Kidney epithelial cell (primary cell): ENCODE results near the gene KCNJ3. TPM values are rescaled to one million over a fixed set of nuclear protein-coding genes. Genes with fewer than 3 reads are reported as not detected.

Experiments used
- DNase-seq: peaks from one replicate; pipeline ENCODE4 v3.0.0-alpha.2; 2010; ENCODE audit warnings: low read depth
- H3K27me3 ChIP-seq: 2 replicates; pipeline ENCODE4 v1.6.0; 2011; ENCODE audit warnings: low read length; ENCODE audit not compliant: control insufficient read depth, insufficient read depth
- H3K36me3 ChIP-seq: 2 replicates; pipeline ENCODE4 v1.5.1; 2011; ENCODE audit warnings: low read length; ENCODE audit not compliant: control insufficient read depth, insufficient read depth
- H3K4me3 ChIP-seq: 2 replicates; pipeline ENCODE4 v1.5.1; 2011; ENCODE audit warnings: low read depth, mild to moderate bottlenecking, control low read depth, low read length
- total RNA-seq: library from RNA; depleted of rRNA; stranded (reverse); fragments of >200 nt; gene quantifications from 2 replicates; pipeline ENCODE4 v1.2.3, GENCODE V29; 2015
- TF ChIP-seq, protein P1 (sequence below): IDR thresholded peaks from 2 replicates; pipeline ENCODE4 v1.5.1; 2011; ENCODE audit warnings: mild to moderate bottlenecking, moderate library complexity, low read length, control low read depth, inconsistent platforms; ENCODE audit not compliant: insufficient read depth, poor library complexity, severe bottlenecking

KCNJ3 gene
- total RNA-seq, 1 donor from 2014 or later: not detected

DNA sequence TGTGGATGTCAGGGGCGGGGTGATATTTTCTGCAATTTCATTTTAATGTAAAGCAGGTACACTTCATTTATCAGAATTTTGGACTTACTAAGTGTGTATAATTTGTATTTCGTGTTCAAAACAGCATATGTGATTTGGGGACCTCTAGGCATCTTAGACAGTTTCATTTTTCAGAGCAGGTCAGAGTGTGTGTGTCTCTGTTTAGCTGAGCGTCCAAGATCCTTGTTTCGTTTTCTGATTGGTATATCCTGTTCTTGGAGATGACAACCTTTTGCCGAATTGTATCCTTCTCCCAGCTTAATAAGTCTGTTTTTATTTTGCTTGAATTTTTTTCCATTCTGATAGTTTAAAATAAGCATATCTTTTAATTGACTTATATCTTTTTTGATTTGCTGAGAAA, 128.3 kb downstream of the KCNJ3 start:
- DNase-seq: no peak
- Histone ChIP-seq H3K27me3 (no peaks in the 10 kb centered on the region), H3K4me3 (no peak overlapping the region), H3K36me3 (no peaks in the 10 kb centered on the region)
- TF ChIP-seq, protein P1, sequence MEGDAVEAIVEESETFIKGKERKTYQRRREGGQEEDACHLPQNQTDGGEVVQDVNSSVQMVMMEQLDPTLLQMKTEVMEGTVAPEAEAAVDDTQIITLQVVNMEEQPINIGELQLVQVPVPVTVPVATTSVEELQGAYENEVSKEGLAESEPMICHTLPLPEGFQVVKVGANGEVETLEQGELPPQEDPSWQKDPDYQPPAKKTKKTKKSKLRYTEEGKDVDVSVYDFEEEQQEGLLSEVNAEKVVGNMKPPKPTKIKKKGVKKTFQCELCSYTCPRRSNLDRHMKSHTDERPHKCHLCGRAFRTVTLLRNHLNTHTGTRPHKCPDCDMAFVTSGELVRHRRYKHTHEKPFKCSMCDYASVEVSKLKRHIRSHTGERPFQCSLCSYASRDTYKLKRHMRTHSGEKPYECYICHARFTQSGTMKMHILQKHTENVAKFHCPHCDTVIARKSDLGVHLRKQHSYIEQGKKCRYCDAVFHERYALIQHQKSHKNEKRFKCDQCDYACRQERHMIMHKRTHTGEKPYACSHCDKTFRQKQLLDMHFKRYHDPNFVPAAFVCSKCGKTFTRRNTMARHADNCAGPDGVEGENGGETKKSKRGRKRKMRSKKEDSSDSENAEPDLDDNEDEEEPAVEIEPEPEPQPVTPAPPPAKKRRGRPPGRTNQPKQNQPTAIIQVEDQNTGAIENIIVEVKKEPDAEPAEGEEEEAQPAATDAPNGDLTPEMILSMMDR: no peak

DNA sequence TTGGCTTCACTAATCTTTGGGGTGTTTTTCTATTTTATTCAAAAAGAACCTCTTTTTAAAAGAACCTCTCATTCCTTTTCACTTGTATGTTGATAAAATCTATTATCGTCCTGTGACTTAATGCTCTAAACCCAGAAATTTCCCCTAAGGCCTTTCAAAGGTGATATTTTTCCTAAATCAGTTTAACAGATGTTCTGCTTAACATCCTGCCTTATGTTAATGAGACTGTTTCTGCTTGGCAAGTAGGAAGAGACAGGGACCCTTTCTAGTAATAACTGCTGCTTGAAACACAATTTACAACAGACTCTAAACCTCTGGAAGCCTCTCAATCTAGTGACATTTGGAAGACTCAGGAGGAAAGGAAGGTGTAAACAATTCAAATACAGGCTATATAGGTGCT, 128.8 kb downstream of the KCNJ3 start:
- TF ChIP-seq, protein P1: no peak
- H3K4me3 ChIP-seq: no peak overlapping the region
- no peak for DNase-seq
- no peaks in the 10 kb centered on the region for H3K27me3 ChIP-seq
- H3K36me3 ChIP-seq: no peaks in the 10 kb centered on the region

DNA sequence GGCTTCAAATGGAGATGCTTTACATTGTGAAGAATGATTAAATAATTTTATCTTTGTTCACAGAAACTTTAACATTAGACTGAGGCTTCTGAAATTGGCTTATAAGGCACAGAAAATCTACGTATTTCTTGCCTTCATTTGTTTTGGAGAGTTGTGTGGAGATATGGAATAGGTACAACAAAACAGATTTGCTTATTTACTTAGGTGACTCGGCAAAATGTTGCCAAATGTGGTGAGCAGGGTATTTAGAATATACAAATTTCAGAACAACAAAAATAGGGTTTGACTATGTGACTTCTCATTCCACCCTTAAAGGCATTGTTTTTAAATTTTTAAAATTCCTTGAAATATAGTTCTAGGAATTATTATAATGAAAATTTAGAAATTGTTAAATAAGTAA, 134.2 kb downstream of the KCNJ3 start:
- no peak overlapping the region for H3K4me3 ChIP-seq
- TF ChIP-seq, protein P1: no peak
- no peak for DNase-seq
- H3K36me3 ChIP-seq: no peaks in the 10 kb centered on the region
- no peaks in the 10 kb centered on the region for H3K27me3 ChIP-seq

DNA sequence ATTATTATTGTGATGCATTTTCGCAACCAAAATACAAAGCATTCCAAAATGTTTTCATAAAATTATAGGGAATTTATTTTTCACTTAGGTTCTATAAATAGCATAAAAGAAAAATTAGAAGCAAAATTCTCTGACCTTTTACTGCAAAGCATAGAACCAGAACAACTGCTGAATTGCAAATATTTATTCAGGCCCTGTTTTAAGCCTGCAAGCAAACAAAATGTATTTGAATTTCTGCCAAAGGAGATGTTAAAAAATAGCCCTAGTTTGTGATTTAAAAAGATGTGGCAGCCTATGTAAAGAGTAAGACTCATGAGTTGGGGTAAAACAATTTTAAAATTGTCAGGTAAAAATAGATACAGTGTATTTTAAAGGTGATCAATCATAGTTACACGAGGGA, 138.1 kb downstream of the KCNJ3 start:
- H3K27me3 ChIP-seq: no peaks in the 10 kb centered on the region
- DNase-seq: no peak
- H3K4me3 ChIP-seq: no peak overlapping the region
- TF ChIP-seq, protein P1: no peak
- H3K36me3 ChIP-seq: no peaks in the 10 kb centered on the region

DNA sequence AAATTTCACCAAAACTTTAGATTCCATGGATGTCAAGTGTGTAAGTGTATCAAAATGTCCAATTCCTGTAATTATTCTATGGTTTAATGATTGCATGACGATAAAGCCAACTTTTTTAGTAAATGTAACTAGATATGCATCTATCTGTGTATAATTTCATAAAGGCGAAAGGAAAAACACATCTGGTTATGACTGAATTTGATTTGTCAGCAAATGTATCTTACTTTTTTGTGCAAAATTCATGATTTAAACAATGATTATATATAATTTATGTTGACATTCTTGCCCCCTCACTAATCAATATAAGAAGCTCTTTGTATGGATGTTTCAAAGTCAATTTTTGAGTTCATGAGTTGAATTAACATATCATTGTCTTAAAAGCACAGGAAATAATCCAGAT, 138.5 kb downstream of the KCNJ3 start:
- no peak for DNase-seq
- H3K27me3 ChIP-seq: no peaks in the 10 kb centered on the region

DNA sequence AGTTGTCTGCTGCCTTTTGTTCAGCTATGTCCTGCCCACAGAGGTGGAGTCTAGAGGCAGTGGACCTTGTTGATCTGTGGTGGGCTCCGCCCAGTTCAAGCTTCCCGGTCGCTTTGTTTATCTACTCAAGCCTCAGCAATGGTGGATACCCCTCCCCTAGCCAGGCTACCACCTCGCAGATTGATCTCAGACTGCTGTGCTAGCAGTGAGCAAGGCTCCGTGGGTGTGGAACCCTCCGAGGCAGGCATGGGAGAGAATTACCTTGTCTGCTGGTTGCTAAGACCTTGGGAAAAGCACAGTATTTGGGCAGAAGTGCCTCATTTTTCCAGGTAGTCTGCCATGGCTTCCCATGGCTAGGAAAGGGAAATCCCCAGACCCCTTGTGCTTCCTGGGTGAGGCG, 146.0 kb downstream of the KCNJ3 start:
- no peaks in the 10 kb centered on the region for H3K36me3 ChIP-seq
- TF ChIP-seq, protein P1: no peak
- no peak for DNase-seq
- no peak overlapping the region for H3K4me3 ChIP-seq
- H3K27me3 ChIP-seq: no peaks in the 10 kb centered on the region

More for the DNA sequence above, 138.5 kb downstream of the KCNJ3 start:
- no peak overlapping the region for H3K4me3 ChIP-seq
- TF ChIP-seq, protein P1: no peak
- no peaks in the 10 kb centered on the region for H3K36me3 ChIP-seq
